RWPE2 (cell line): ENCODE measurements around the gene SMYD3.

Source experiments
- ATAC-seq: fragments of 200-7000 bp; cut with Tn5 transposase; 3 replicates; pipeline ENCODE4 v1.9.1; 2021; ENCODE audit warnings: low read depth
- DNase-seq: peaks from one replicate; pipeline ENCODE4 v3.0.0-alpha.2; 2020; ENCODE audit warnings: low spot score
- H3K27ac ChIP-seq: fragments of 450-650 bp; 2 replicates; pipeline ENCODE4 v1.5.1; 2017; ENCODE audit warnings: mild to moderate bottlenecking; ENCODE audit not compliant: poor library complexity, severe bottlenecking
- H3K27me3 ChIP-seq: fragments of 250-450 bp; sonication (Bioruptor Pico); 2 replicates; pipeline ENCODE4 v1.5.1; 2021; ENCODE audit warnings: mild to moderate bottlenecking, moderate library complexity; ENCODE audit not compliant: insufficient read depth, poor library complexity, severe bottlenecking
- H3K36me3 ChIP-seq: fragments of 250-450 bp; sonication (Bioruptor Pico); 2 replicates; pipeline ENCODE4 v1.5.1; 2020; ENCODE audit warnings: low read depth, mild to moderate bottlenecking, moderate library complexity
- H3K4me1 ChIP-seq: fragments of 250-450 bp; sonication (Bioruptor Pico); 2 replicates; pipeline ENCODE4 v1.5.1; 2021; ENCODE audit warnings: mild to moderate bottlenecking, moderate library complexity; ENCODE audit not compliant: insufficient read depth, poor library complexity, severe bottlenecking
- H3K4me3 ChIP-seq: fragments of 250-450 bp; sonication (Bioruptor Pico); 2 replicates; pipeline ENCODE4 v1.5.1; 2021; ENCODE audit warnings: mild to moderate bottlenecking, moderate library complexity; ENCODE audit not compliant: severe bottlenecking
- H3K9me3 ChIP-seq: fragments of 250-450 bp; sonication (Bioruptor Pico); 2 replicates; pipeline ENCODE4 v1.5.1; 2021; ENCODE audit warnings: mild to moderate bottlenecking, moderate library complexity; ENCODE audit not compliant: severe bottlenecking
- CTCF ChIP-seq: fragments of 450-650 bp; IDR thresholded peaks from one replicate; pipeline ENCODE4 v1.5.1; 2017; ENCODE audit warnings: mild to moderate bottlenecking, moderate library complexity; ENCODE audit not compliant: poor library complexity, severe bottlenecking

The SMYD3 gene

GRCh38 chr1:246020211-246020954 is 486.7 kb downstream of the SMYD3 start:
- no peak overlapping the region for H3K27ac ChIP-seq
- no peak for ATAC-seq

GRCh38 chr1:246018146-246018545 is 488.9 kb downstream of the SMYD3 start:
- no peaks in the 10 kb centered on the region for H3K36me3 ChIP-seq
- no peaks in the 10 kb centered on the region for H3K9me3 ChIP-seq
- H3K27ac ChIP-seq: no peak overlapping the region
- no peak for TF ChIP-seq CTCF
- no peaks in the 10 kb centered on the region for H3K4me1 ChIP-seq
- H3K4me3 ChIP-seq: no peak overlapping the region
- DNase-seq (no peak), ATAC-seq (no peak)
- no peaks in the 10 kb centered on the region for H3K27me3 ChIP-seq

More at GRCh38 chr1:246020211-246020954, 486.7 kb downstream of the SMYD3 start:
- Histone ChIP-seq H3K9me3 (no peaks in the 10 kb centered on the region), H3K36me3 (no peaks in the 10 kb centered on the region), H3K27me3 (no peaks in the 10 kb centered on the region), H3K4me3 (no peak overlapping the region), H3K4me1 (no peaks in the 10 kb centered on the region)
- TF ChIP-seq CTCF: no peak
- DNase-seq: no peak

- TF ChIP-seq CTCF: peak; percentile 33
- Histone ChIP-seq H3K4me1 (no peaks in the 10 kb centered on the region), H3K27me3 (no peaks in the 10 kb centered on the region), H3K27ac (no peak overlapping the region), H3K4me3 (no peak overlapping the region), H3K9me3 (no peaks in the 10 kb centered on the region), H3K36me3 (no peaks in the 10 kb centered on the region)
- DNase-seq: no peak
- ATAC-seq: no peak
These were observed 494.7 kb downstream of the SMYD3 start for GRCh38 chr1:246012341-246012740.

GRCh38 chr1:246010386-246010785 is 496.7 kb downstream of the SMYD3 start:
- DNase-seq (no peak), ATAC-seq (no peak)
- H3K36me3 ChIP-seq: no peaks in the 10 kb centered on the region
- H3K27me3 ChIP-seq: no peaks in the 10 kb centered on the region
- H3K4me3 ChIP-seq: no peak overlapping the region
- no peak overlapping the region for H3K27ac ChIP-seq
- no peak for TF ChIP-seq CTCF
- H3K9me3 ChIP-seq: no peaks in the 10 kb centered on the region
- H3K4me1 ChIP-seq: no peaks in the 10 kb centered on the region

GRCh38 chr1:246008363-246008831 is 498.7 kb downstream of the SMYD3 start:
- H3K36me3 ChIP-seq: no peaks in the 10 kb centered on the region
- H3K27ac ChIP-seq: no peak overlapping the region
- no peaks in the 10 kb centered on the region for H3K4me1 ChIP-seq
- H3K9me3 ChIP-seq: no peaks in the 10 kb centered on the region
- H3K4me3 ChIP-seq: no peak overlapping the region
- DNase-seq (no peak), ATAC-seq (no peak)
- no peaks in the 10 kb centered on the region for H3K27me3 ChIP-seq
- no peak for TF ChIP-seq CTCF
